ENCODE measurements around the gene SYNPO2L. TPM values are rescaled to one million over a fixed set of nuclear protein-coding genes. Genes with fewer than 3 reads are reported as not detected.

SYNPO2L gene
- total and polyA plus RNA-seq, 9 of the 15 experiments (the other 6 are each of a cell fraction or from before 2014, with no cell fraction given), result 0.03 to 0.07 TPM; not detected in 7

- no peak for TF ChIP-seq SMC3 (conservative IDR thresholded peaks at IDR 0.05; ENCODE audit: insufficient read depth, low read depth, low read length)
- peak; percentile 98 for TF ChIP-seq POLR2A (conservative IDR thresholded peaks at IDR 0.05)
- TF ChIP-seq, protein P1, sequence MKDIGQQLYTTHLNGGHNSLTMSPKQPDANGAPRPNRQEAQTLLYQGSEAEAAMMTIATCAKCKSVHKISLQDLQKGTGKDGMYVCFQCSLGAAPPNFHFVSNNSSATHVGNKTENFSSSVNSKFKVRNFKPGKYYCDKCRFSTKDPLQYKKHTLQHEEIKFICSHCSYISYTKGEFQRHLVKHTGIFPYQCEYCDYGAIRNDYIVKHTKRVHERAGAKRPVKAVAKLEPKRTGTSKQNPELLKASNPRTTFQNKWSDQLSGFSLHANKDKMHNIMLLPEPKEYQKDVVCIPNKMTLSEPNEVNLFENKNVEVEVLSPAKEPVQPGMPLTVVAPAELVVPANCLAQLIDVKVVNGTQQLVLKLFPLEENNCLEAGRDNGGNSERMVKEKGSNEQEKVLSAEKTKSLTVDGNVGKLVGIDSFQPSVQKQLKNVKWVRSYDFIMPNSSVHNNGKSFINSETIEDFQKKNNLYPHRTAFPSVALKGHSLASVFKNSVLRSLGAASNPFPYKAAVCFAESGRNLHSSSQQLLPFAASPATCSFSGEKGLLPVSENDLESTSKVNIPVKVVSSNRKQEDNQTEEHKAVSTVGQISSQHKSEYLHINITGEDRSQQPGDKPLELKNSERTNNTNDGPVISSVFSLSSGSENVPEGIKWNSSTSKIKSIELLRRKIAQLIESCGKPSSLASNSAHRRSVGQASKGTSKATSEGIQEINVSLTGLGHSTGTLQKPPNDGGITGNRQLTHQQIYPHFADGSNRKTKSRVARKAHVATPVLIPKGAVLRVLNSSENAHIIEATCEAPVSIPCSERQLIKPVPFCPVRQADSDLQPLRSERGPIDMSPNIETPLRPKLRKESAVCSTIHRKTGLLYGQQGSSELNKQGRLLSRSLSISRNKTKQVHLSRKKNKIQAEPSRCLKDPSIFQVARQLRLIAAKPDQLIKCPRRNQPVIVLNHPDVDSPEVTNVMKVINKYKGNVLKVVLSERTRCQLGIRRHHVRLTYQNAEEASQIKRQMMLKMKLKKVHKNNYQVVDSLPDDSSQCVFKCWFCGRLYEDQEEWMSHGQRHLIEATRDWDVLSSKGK (CRISPR knock-in tag; IDR thresholded peaks at IDR 0.05), result no peak
- no peak for TF ChIP-seq SREBF1 (IDR thresholded peaks at IDR 0.05; ENCODE audit: borderline replicate concordance, low read depth, low read length)
- TF ChIP-seq ASH1L (IDR thresholded peaks at IDR 0.05; ENCODE audit: borderline replicate concordance, low read depth, partially characterized antibody), result no peak
- peak; percentile 70; the same call in 1 of the 2 replicates for TF ChIP-seq DIDO1 (tag; IDR thresholded peaks at IDR 0.05; ENCODE audit: low read depth)
- TF ChIP-seq PRDM10 (IDR thresholded peaks at IDR 0.05; ENCODE audit: partially characterized antibody), result no peak
- TF ChIP-seq XRCC3 (IDR thresholded peaks at IDR 0.05), result no peak
- 0 out of 2 replicates have a peak, but pooled peaks have one; percentile 62 for TF ChIP-seq ZNF263 (CRISPR knock-in tag; IDR thresholded peaks at IDR 0.05; ENCODE audit: borderline replicate concordance)
- TF ChIP-seq ESRRB (CRISPR knock-in tag; IDR thresholded peaks at IDR 0.05; ENCODE audit: borderline replicate concordance), result no peak
- no peak for TF ChIP-seq CEBPZ (IDR thresholded peaks at IDR 0.05; ENCODE audit: borderline replicate concordance, low read depth, low read length)
- TF ChIP-seq ARHGAP35 (IDR thresholded peaks at IDR 0.05; ENCODE audit: partially characterized antibody), result peak; percentile 94
- TF ChIP-seq ZBED1 (IDR thresholded peaks at IDR 0.05), result peak; percentile 68; the same call in 1 of the 2 replicates
- TF ChIP-seq ZNF696 (CRISPR knock-in tag; conservative IDR thresholded peaks at IDR 0.05), result no peak
- TF ChIP-seq, protein P2, sequence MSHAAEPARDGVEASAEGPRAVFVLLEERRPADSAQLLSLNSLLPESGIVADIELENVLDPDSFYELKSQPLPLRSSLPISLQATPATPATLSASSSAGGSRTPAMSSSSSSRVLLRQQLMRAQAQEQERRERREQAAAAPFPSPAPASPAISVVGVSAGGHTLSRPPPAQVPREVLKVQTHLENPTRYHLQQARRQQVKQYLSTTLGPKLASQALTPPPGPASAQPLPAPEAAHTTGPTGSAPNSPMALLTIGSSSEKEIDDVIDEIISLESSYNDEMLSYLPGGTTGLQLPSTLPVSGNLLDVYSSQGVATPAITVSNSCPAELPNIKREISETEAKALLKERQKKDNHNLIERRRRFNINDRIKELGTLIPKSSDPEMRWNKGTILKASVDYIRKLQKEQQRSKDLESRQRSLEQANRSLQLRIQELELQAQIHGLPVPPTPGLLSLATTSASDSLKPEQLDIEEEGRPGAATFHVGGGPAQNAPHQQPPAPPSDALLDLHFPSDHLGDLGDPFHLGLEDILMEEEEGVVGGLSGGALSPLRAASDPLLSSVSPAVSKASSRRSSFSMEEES (CRISPR knock-in tag; IDR thresholded peaks at IDR 0.05), result no peak
Observed at GRCh38 chr10:73625884-73626752, 29.7 kb downstream of the SYNPO2L start (continued).
